Measurements from ENCODE around the gene EHMT1. TPM values are rescaled to one million over a fixed set of nuclear protein-coding genes. Genes with fewer than 3 reads are reported as not detected.

Gene EHMT1
- total and polyA plus RNA-seq, 10 of the 15 experiments (the other 5 are each of a cell fraction or from before 2014, with no cell fraction given), result 2.9 to 100 (median 48.1) TPM

- in situ Hi-C loops (cut with MboI) (no loop called here), intact Hi-C loops (cut with micrococcal nuclease; ENCODE audit: unreplicated experiment) (no loop called here)
- Histone ChIP-seq H4K20me1 (ENCODE audit: control insufficient read depth, insufficient read depth) (no peaks in the 10 kb centered on the region), H3K9ac (ENCODE audit: control insufficient read depth, insufficient read depth, low read length) (no peak overlapping the region), H3K79me2 (ENCODE audit: control insufficient read depth, insufficient read depth, low read length) (peaks cover 26% of the 10 kb centered on the region), H3K36me3 (ENCODE audit: control insufficient read depth in 2 of 2, insufficient read depth in 2 of 2, low read length in 1 of 2) (peaks cover 8 to 15% of the 10 kb centered on the region in 2 experiments), H3K27ac (ENCODE audit: control insufficient read depth, insufficient read depth) (peak overlapping the region; percentile 38), H2AFZ (ENCODE audit: control insufficient read depth, low read depth, low read length) (no peak overlapping the region), H3K4me1 (ENCODE audit: control insufficient read depth, insufficient read depth, low read length) (peaks cover 16% of the 10 kb centered on the region), H3K9me3 (replicated peaks; ENCODE audit: control insufficient read depth, insufficient read depth, low read length) (no peaks in the 10 kb centered on the region), H3K27me3 (replicated peaks in 1 of 2; ENCODE audit: control insufficient read depth in 2 of 2, insufficient read depth in 2 of 2, low read length in 1 of 2) (no peaks in the 10 kb centered on the region), H3K4me3 (peak overlapping the region; percentile 60; the same call in 1 of the 2 replicates), H3K4me2 (ENCODE audit: control insufficient read depth, insufficient read depth) (peak overlapping the region; percentile 81)
- no TSS peak for BruUV-seq (replicated peaks)
- no peak for FAIRE-seq
- ChIA-PET CTCF (interaction anchor here (1.1 kb wide), 1 partner anchor 18 kb away, joined by 3 read pairs; no protein-coding TSS in a partner anchor), RAD21 (ENCODE audit: unreplicated experiment) (interaction anchor here (0.6 to 2.0 kb wide), 3 partner anchors 24 to 153 kb away, joined by 4 to 5 read pairs (median 4); partner anchors contain the start of genes EXD3, MRPL41 and NOXA1), SMC1A (ENCODE audit: uncharacterized antibody, unreplicated experiment) (interaction anchor here (1.0 to 1.3 kb wide), 3 partner anchors 15 to 24 kb away, joined by 3 to 4 read pairs (median 3); partner anchors contain the start of genes MRPL41 and ZMYND19), POLR2A (interaction anchor here (0.7 to 1.7 kb wide), 3 partner anchors 24 to 116 kb away, joined by 3 to 7 read pairs (median 3); partner anchors contain the start of gene MRPL41)
- ATAC-seq, result peak; percentile 51
- peak; percentile 20 for DNase-seq (ENCODE audit: low read depth, low spot score)
- 6% methylated on average over 12 of the region's 12 CpGs for WGBS (ENCODE audit: insufficient coverage, insufficient replicate concordance, low lambda C conversion rate, missing lambda C conversion rate)
- TF ChIP-seq RUNX3 (IDR thresholded peaks at IDR 0.05; ENCODE audit: low read length), result peak; percentile 69; the same call in 1 of the 2 replicates
- TF ChIP-seq PKNOX1 (IDR thresholded peaks at IDR 0.05), result peak; percentile 52; the same call in 1 of the 2 replicates
- TF ChIP-seq EED (IDR thresholded peaks at IDR 0.05; ENCODE audit: low read depth), result 0 out of 2 replicates have a peak, but pooled peaks have one; percentile 16
- TF ChIP-seq POU2F2 (IDR thresholded peaks at IDR 0.05; ENCODE audit: borderline replicate concordance, low read depth, low read length), result no peak
- no peak for TF ChIP-seq CHD4 (IDR thresholded peaks at IDR 0.05)
- no peak for TF ChIP-seq SKIL (IDR thresholded peaks at IDR 0.05; ENCODE audit: low read depth, poor library complexity, severe bottlenecking)
- no peak for TF ChIP-seq CREM (IDR thresholded peaks at IDR 0.05; ENCODE audit: low read depth)
- no peak for TF ChIP-seq HDAC6 (IDR thresholded peaks at IDR 0.05; ENCODE audit: unreplicated experiment)
- TF ChIP-seq PAX5 (IDR thresholded peaks at IDR 0.05; ENCODE audit: borderline replicate concordance, low read depth, low read length), result peak; percentile 85
- TF ChIP-seq TCF3 (IDR thresholded peaks at IDR 0.05; ENCODE audit: borderline replicate concordance, insufficient read depth, low read depth, low read length), result no peak
- TF ChIP-seq MXI1 (IDR thresholded peaks at IDR 0.05; ENCODE audit: low read depth, low read length), result peak; percentile 42; the same call in 1 of the 2 replicates
- TF ChIP-seq SMC3 (IDR thresholded peaks at IDR 0.05; ENCODE audit: borderline replicate concordance, low read length), result peak; percentile 12; the same call in 1 of the 2 replicates
- TF ChIP-seq ETV6 (conservative IDR thresholded peaks at IDR 0.05 in 1 of 2, IDR thresholded peaks at IDR 0.05 in 1 of 2; ENCODE audit: borderline replicate concordance in 1 of 2, low read depth in 1 of 2), result no peak
- TF ChIP-seq MEF2B (IDR thresholded peaks at IDR 0.05; ENCODE audit: partially characterized antibody, poor library complexity, severe bottlenecking), result peak; percentile 11
- TF ChIP-seq, protein P1, sequence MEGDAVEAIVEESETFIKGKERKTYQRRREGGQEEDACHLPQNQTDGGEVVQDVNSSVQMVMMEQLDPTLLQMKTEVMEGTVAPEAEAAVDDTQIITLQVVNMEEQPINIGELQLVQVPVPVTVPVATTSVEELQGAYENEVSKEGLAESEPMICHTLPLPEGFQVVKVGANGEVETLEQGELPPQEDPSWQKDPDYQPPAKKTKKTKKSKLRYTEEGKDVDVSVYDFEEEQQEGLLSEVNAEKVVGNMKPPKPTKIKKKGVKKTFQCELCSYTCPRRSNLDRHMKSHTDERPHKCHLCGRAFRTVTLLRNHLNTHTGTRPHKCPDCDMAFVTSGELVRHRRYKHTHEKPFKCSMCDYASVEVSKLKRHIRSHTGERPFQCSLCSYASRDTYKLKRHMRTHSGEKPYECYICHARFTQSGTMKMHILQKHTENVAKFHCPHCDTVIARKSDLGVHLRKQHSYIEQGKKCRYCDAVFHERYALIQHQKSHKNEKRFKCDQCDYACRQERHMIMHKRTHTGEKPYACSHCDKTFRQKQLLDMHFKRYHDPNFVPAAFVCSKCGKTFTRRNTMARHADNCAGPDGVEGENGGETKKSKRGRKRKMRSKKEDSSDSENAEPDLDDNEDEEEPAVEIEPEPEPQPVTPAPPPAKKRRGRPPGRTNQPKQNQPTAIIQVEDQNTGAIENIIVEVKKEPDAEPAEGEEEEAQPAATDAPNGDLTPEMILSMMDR (IDR thresholded peaks at IDR 0.05 in 2 of 3, conservative IDR thresholded peaks at IDR 0.05 in 1 of 3; ENCODE audit: control insufficient read depth in 2 of 3, extremely low read depth in 1 of 3, insufficient read depth in 1 of 3, low read depth in 3 of 3, low read length in 3 of 3), result peak; percentile 18 to 53 (median 38); a peak in 4 of 6 replicates
- peak; percentile 54 for TF ChIP-seq FOXK2 (IDR thresholded peaks at IDR 0.05)
- no peak for TF ChIP-seq ZNF217 (IDR thresholded peaks at IDR 0.05)
- TF ChIP-seq RAD21 (IDR thresholded peaks at IDR 0.05; ENCODE audit: insufficient read depth, low read depth, low read length), result 0 out of 2 replicates have a peak, but pooled peaks have one; percentile 9
Measured at GRCh38 chr9:137575716-137576411, 42.9 kb upstream of the EHMT1 start.

All from GM12878 (cell line).